Muscle layer of colon (tissue), 2 donors: ENCODE measurements around the gene TOB1.

ENCODE experiments used
- H3K27ac ChIP-seq: one replicate; pipeline ENCODE4 v1.7.0; 2013; ENCODE audit warnings: low read depth, mild to moderate bottlenecking, low read length, moderate library complexity
- H3K27me3 ChIP-seq, 2 donors: one replicate each; pipeline ENCODE4 v1.7.0; 2013; ENCODE audit warnings: low read length in 2 of 2, mild to moderate bottlenecking in 2 of 2; ENCODE audit not compliant: insufficient read depth in 2 of 2, control insufficient read depth in 1 of 2
- H3K36me3 ChIP-seq: one replicate; pipeline ENCODE4 v1.7.0; 2013; ENCODE audit warnings: mild to moderate bottlenecking, low read length; ENCODE audit not compliant: insufficient read depth
- H3K4me1 ChIP-seq: one replicate; pipeline ENCODE4 v1.7.0; 2013; ENCODE audit warnings: mild to moderate bottlenecking, low read length; ENCODE audit not compliant: insufficient read depth
- H3K4me3 ChIP-seq, 2 donors: one replicate each; pipeline ENCODE4 v1.7.0; 2013; ENCODE audit warnings: low read length in 2 of 2, low read depth in 1 of 2, mild to moderate bottlenecking in 1 of 2, moderate library complexity in 1 of 2
- H3K9ac ChIP-seq: one replicate; pipeline ENCODE4 v1.7.0; 2013; ENCODE audit warnings: low read length
- H3K9me3 ChIP-seq: one replicate; pipeline ENCODE4 v1.7.0; 2013; ENCODE audit warnings: mild to moderate bottlenecking, low read length
- donor health status: abdominal sarcoma.
- donor health status: Adenocarcinoma of cecum.

TOB1 gene

GRCh38 chr17:50866261-50866949 lies at the start of gene TOB1:
TOB1 (minus strand) TSS chr17:50866354; CDS start chr17:50864017, 2,337 bp downstream.
- H3K9ac ChIP-seq = peak within 1 kb of the TSS; percentile 97
- H3K36me3 ChIP-seq = peaks cover 19% of the 10 kb centered on the region
- H3K4me3 ChIP-seq = peak within 1 kb of the TSS; percentile 86 to 97
- no peaks in the 10 kb centered on the region for H3K27me3 ChIP-seq
- no peaks in the 10 kb centered on the region for H3K9me3 ChIP-seq
- peak within 1 kb of the TSS; percentile 97 for H3K27ac ChIP-seq
- H3K4me1 ChIP-seq = peaks cover 40% of the 10 kb centered on the region

- H3K27ac ChIP-seq = no peak overlapping the region
- no peak overlapping the region for H3K4me3 ChIP-seq
- no peaks in the 10 kb centered on the region for H3K36me3 ChIP-seq
- no peaks in the 10 kb centered on the region for H3K27me3 ChIP-seq
- peaks cover 13% of the 10 kb centered on the region for H3K4me1 ChIP-seq
- H3K9ac ChIP-seq = no peak overlapping the region
- H3K9me3 ChIP-seq = no peaks in the 10 kb centered on the region
Measured at GRCh38 chr17:50914505-50915063, 48.4 kb upstream of the TOB1 start.

GRCh38 chr17:50913120-50913519 lies 47.0 kb upstream of the TOB1 start:
- Histone ChIP-seq H3K36me3 (no peaks in the 10 kb centered on the region), H3K9ac (no peak overlapping the region), H3K9me3 (no peaks in the 10 kb centered on the region), H3K27me3 (no peaks in the 10 kb centered on the region), H3K4me1 (no peaks in the 10 kb centered on the region), H3K4me3 (no peak overlapping the region), H3K27ac (no peak overlapping the region)

GRCh38 chr17:50911890-50912289 lies 45.7 kb upstream of the TOB1 start:
- Histone ChIP-seq H3K27me3 (no peaks in the 10 kb centered on the region), H3K9ac (no peak overlapping the region), H3K4me3 (no peak overlapping the region), H3K9me3 (no peaks in the 10 kb centered on the region), H3K4me1 (no peaks in the 10 kb centered on the region), H3K27ac (no peak overlapping the region), H3K36me3 (no peaks in the 10 kb centered on the region)

- Histone ChIP-seq H3K9ac (no peak overlapping the region), H3K4me3 (no peak overlapping the region), H3K27me3 (no peaks in the 10 kb centered on the region), H3K9me3 (no peaks in the 10 kb centered on the region), H3K4me1 (peaks cover 4% of the 10 kb centered on the region), H3K27ac (no peak overlapping the region), H3K36me3 (no peaks in the 10 kb centered on the region)
Measured at GRCh38 chr17:50911450-50911849, 45.3 kb upstream of the TOB1 start.

GRCh38 chr17:50909765-50910605 lies 43.8 kb upstream of the TOB1 start:
- Histone ChIP-seq H3K9ac (no peak overlapping the region), H3K27ac (no peak overlapping the region), H3K4me3 (no peak overlapping the region), H3K4me1 (peaks cover 17% of the 10 kb centered on the region), H3K27me3 (no peaks in the 10 kb centered on the region), H3K36me3 (no peaks in the 10 kb centered on the region), H3K9me3 (no peaks in the 10 kb centered on the region)

- H3K4me3 ChIP-seq = no peak overlapping the region
- H3K27ac ChIP-seq = no peak overlapping the region
- H3K9ac ChIP-seq = no peak overlapping the region
- H3K9me3 ChIP-seq = no peaks in the 10 kb centered on the region
- peaks cover 24% of the 10 kb centered on the region for H3K4me1 ChIP-seq
- no peaks in the 10 kb centered on the region for H3K36me3 ChIP-seq
- no peaks in the 10 kb centered on the region for H3K27me3 ChIP-seq
Measured at GRCh38 chr17:50908860-50909764, 43.0 kb upstream of the TOB1 start.

GRCh38 chr17:50908140-50908859 lies 42.1 kb upstream of the TOB1 start:
- no peak overlapping the region for H3K9ac ChIP-seq
- H3K4me1 ChIP-seq = peaks cover 32% of the 10 kb centered on the region
- H3K36me3 ChIP-seq = no peaks in the 10 kb centered on the region
- no peaks in the 10 kb centered on the region for H3K27me3 ChIP-seq
- no peak overlapping the region for H3K27ac ChIP-seq
- H3K4me3 ChIP-seq = no peak overlapping the region
- H3K9me3 ChIP-seq = no peaks in the 10 kb centered on the region

- no peak overlapping the region for H3K9ac ChIP-seq
- no peak overlapping the region for H3K4me3 ChIP-seq
- peak overlapping the region; percentile 15 for H3K27ac ChIP-seq
- H3K9me3 ChIP-seq = no peaks in the 10 kb centered on the region
- H3K36me3 ChIP-seq = no peaks in the 10 kb centered on the region
- H3K27me3 ChIP-seq = no peaks in the 10 kb centered on the region
- peaks cover 42% of the 10 kb centered on the region for H3K4me1 ChIP-seq
Measured at GRCh38 chr17:50906443-50906842, 40.3 kb upstream of the TOB1 start.

GRCh38 chr17:50905460-50905803 lies 39.3 kb upstream of the TOB1 start:
- Histone ChIP-seq H3K4me1 (peaks cover 42% of the 10 kb centered on the region), H3K9ac (peak overlapping the region; percentile 69)

More at GRCh38 chr17:50905460-50905803, 39.3 kb upstream of the TOB1 start:
- peak overlapping the region; percentile 97 for H3K27ac ChIP-seq
- H3K27me3 ChIP-seq = no peaks in the 10 kb centered on the region
- H3K9me3 ChIP-seq = no peaks in the 10 kb centered on the region
- no peak overlapping the region for H3K4me3 ChIP-seq
- no peaks in the 10 kb centered on the region for H3K36me3 ChIP-seq
